MM.1S (cell line): ENCODE data around the gene CMTM5.

Source experiments
- DNase-seq: peaks from one replicate; pipeline ENCODE4 v3.0.0-alpha.2; 2015
- H2AFZ ChIP-seq: fragments of 300-600 bp; sonication (generic); 2 replicates; pipeline ENCODE4 v1.6.0; 2016; ENCODE audit warnings: antibody characterized with exemption, low read length
- H3F3A ChIP-seq: fragments of 300-600 bp; sonication (generic); 2 replicates; pipeline ENCODE4 v1.6.1; 2016; ENCODE audit warnings: mild to moderate bottlenecking, antibody characterized with exemption, low read length, moderate library complexity, mixed read lengths; ENCODE audit not compliant: insufficient read depth
- H3K27ac ChIP-seq: fragments of 300-600 bp; sonication (generic); 2 replicates; pipeline ENCODE4 v1.5.1; 2016; ENCODE audit warnings: mild to moderate bottlenecking, low read length
- H3K27me3 ChIP-seq: fragments of 300-600 bp; sonication (generic); replicated peaks from 2 replicates; pipeline ENCODE4 v1.6.0; 2016; ENCODE audit warnings: low read length; ENCODE audit not compliant: insufficient read depth
- H3K36me3 ChIP-seq: fragments of 300-600 bp; sonication (generic); replicated peaks from 2 replicates; pipeline ENCODE4 v1.6.1; 2016; ENCODE audit warnings: mild to moderate bottlenecking, low read length, mixed read lengths; ENCODE audit not compliant: insufficient read depth
- H3K4me1 ChIP-seq: fragments of 300-600 bp; sonication (generic); 2 replicates; pipeline ENCODE4 v1.6.1; 2016; ENCODE audit warnings: low read length, mixed read lengths
- H3K4me2 ChIP-seq: fragments of 300-600 bp; sonication (generic); 2 replicates; pipeline ENCODE4 v1.6.0; 2016; ENCODE audit warnings: low read depth, low read length
- H3K4me3 ChIP-seq: fragments of 300-600 bp; sonication (generic); 2 replicates; pipeline ENCODE4 v1.5.1; 2016; ENCODE audit warnings: low read length, mixed read lengths
- H3K79me2 ChIP-seq: fragments of 300-600 bp; sonication (generic); 2 replicates; pipeline ENCODE4 v1.6.1; 2016; ENCODE audit warnings: mixed run types, low read length, mixed read lengths
- H3K9ac ChIP-seq: fragments of 300-600 bp; sonication (generic); 2 replicates; pipeline ENCODE4 v1.6.1; 2016; ENCODE audit warnings: low read length, mixed read lengths
- H3K9me2 ChIP-seq: fragments of 300-600 bp; sonication (generic); replicated peaks from 2 replicates; pipeline ENCODE4 v1.6.1; 2016; ENCODE audit warnings: mild to moderate bottlenecking, low read length, mixed read lengths; ENCODE audit not compliant: insufficient read depth
- H3K9me3 ChIP-seq: fragments of 300-600 bp; sonication (generic); replicated peaks from 2 replicates; pipeline ENCODE4 v1.6.1; 2016; ENCODE audit warnings: mild to moderate bottlenecking, low read length, mixed read lengths; ENCODE audit not compliant: insufficient read depth
- H4K20me1 ChIP-seq: fragments of 300-600 bp; sonication (generic); 2 replicates; pipeline ENCODE4 v1.6.1; 2016; ENCODE audit warnings: mild to moderate bottlenecking, low read length, moderate library complexity, mixed read lengths; ENCODE audit not compliant: insufficient read depth
- CTCF ChIP-seq: fragments of 300-600 bp; sonication (generic); IDR thresholded peaks from 2 replicates; pipeline ENCODE4 v1.5.1; 2016; ENCODE audit warnings: antibody characterized with exemption, low read length, mixed read lengths
- EZH2 ChIP-seq: fragments of 300-600 bp; sonication (generic); optimal IDR thresholded peaks from 2 replicates; pipeline ENCODE3; 2017; ENCODE audit warnings: low read depth, mild to moderate bottlenecking, antibody characterized with exemption, low read length, mixed read lengths
- EZH2phosphoT487 ChIP-seq: fragments of 300-600 bp; sonication (generic); IDR thresholded peaks from 2 replicates; pipeline ENCODE4 v1.6.1; 2018; ENCODE audit warnings: antibody characterized with exemption, low read length

CMTM5 gene

GRCh38 chr14:23407516-23408306, 30.9 kb downstream of the CMTM5 start, which contains the start of gene MYH6:
MYH6 (minus strand) TSS chr14:23408273; CDS start chr14:23407223, 1,050 bp downstream.
- no peak within 1 kb of the TSS for H3K27ac ChIP-seq
- TF ChIP-seq CTCF (no peak), EZH2phosphoT487 (no peak), EZH2 (no peak)
- no peaks in the 10 kb centered on the region for H3K4me1 ChIP-seq
- no peaks in the 10 kb centered on the region for H4K20me1 ChIP-seq
- peaks cover 47% of the 10 kb centered on the region for H3K27me3 ChIP-seq
- H3K79me2 ChIP-seq, result no peaks in the 10 kb centered on the region
- H3F3A ChIP-seq, result no peaks in the 10 kb centered on the region
- H3K4me3 ChIP-seq, result no peak within 1 kb of the TSS
- no peak for DNase-seq
- no peak within 1 kb of the TSS for H3K9ac ChIP-seq
- H3K9me3 ChIP-seq, result no peaks in the 10 kb centered on the region
- H2AFZ ChIP-seq, result no peak within 1 kb of the TSS
- H3K4me2 ChIP-seq, result no peak within 1 kb of the TSS
- H3K9me2 ChIP-seq, result no peaks in the 10 kb centered on the region
- H3K36me3 ChIP-seq, result no peaks in the 10 kb centered on the region

GRCh38 chr14:23408307-23408630, 31.4 kb downstream of the CMTM5 start:
- Histone ChIP-seq H3K4me1 (no peaks in the 10 kb centered on the region), H3K79me2 (no peaks in the 10 kb centered on the region), H3K9me2 (no peaks in the 10 kb centered on the region), H3K9me3 (no peaks in the 10 kb centered on the region), H3K27ac (no peak overlapping the region), H2AFZ (no peak overlapping the region), H3K4me3 (no peak overlapping the region), H3K36me3 (no peaks in the 10 kb centered on the region), H3F3A (no peaks in the 10 kb centered on the region), H3K4me2 (no peak overlapping the region), H3K9ac (no peak overlapping the region), H3K27me3 (peaks cover 50% of the 10 kb centered on the region), H4K20me1 (no peaks in the 10 kb centered on the region)
- DNase-seq, result no peak
- TF ChIP-seq CTCF (no peak), EZH2 (no peak), EZH2phosphoT487 (no peak)

GRCh38 chr14:23409475-23409874, 32.6 kb downstream of the CMTM5 start:
- no peak for DNase-seq
- Histone ChIP-seq H3F3A (no peaks in the 10 kb centered on the region), H3K79me2 (no peaks in the 10 kb centered on the region), H3K9me2 (no peaks in the 10 kb centered on the region), H3K9me3 (no peaks in the 10 kb centered on the region), H3K36me3 (no peaks in the 10 kb centered on the region), H3K4me2 (no peak overlapping the region), H3K4me1 (no peaks in the 10 kb centered on the region), H3K27me3 (peaks cover 43% of the 10 kb centered on the region), H4K20me1 (no peaks in the 10 kb centered on the region), H2AFZ (no peak overlapping the region), H3K27ac (no peak overlapping the region), H3K9ac (no peak overlapping the region), H3K4me3 (no peak overlapping the region)
- TF ChIP-seq EZH2phosphoT487, result no peak
- TF ChIP-seq EZH2, result no peak
- no peak for TF ChIP-seq CTCF
